Mesenchymal stem cell (in vitro differentiated cells and primary cell): ENCODE results near the gene SEC22A. TPM values are rescaled to one million over a fixed set of nuclear protein-coding genes. Genes with fewer than 3 reads are reported as not detected.

Experiments
- DNase-seq: peaks from one replicate; pipeline ENCODE4 v3.0.0-alpha.2; 2013
- H2AFZ ChIP-seq: one replicate; pipeline ENCODE4 v1.6.1; 2013; ENCODE audit warnings: low read depth, mild to moderate bottlenecking, control low read depth, inconsistent platforms, low read length, moderate library complexity
- H2AK5ac ChIP-seq: 2 replicates; pipeline ENCODE4 v1.6.1; 2013; ENCODE audit warnings: low read length, moderate library complexity, mild to moderate bottlenecking, inconsistent platforms; ENCODE audit not compliant: severe bottlenecking
- H2BK120ac ChIP-seq: one replicate; pipeline ENCODE4 v1.6.1; 2013; ENCODE audit warnings: low read depth, mild to moderate bottlenecking, inconsistent platforms, low read length, moderate library complexity
- H2BK12ac ChIP-seq, 2 experiments: one replicate each; pipeline ENCODE4 v1.6.1; 2013; ENCODE audit warnings: inconsistent platforms in 2 of 2, low read length in 2 of 2, mild to moderate bottlenecking in 2 of 2, moderate library complexity in 2 of 2, control low read depth in 1 of 2
- H2BK15ac ChIP-seq: one replicate; pipeline ENCODE4 v1.6.1; 2013; ENCODE audit warnings: mild to moderate bottlenecking, low read depth, inconsistent platforms; ENCODE audit not compliant: poor library complexity, severe bottlenecking
- H2BK5ac ChIP-seq: 2 replicates; pipeline ENCODE4 v1.6.1; 2013; ENCODE audit warnings: low read depth, mild to moderate bottlenecking, low read length, control low read depth, inconsistent platforms; ENCODE audit not compliant: poor library complexity, severe bottlenecking
- H3K14ac ChIP-seq, 2 experiments: one replicate each; pipeline ENCODE4 v1.6.1; 2013; ENCODE audit warnings: inconsistent platforms in 2 of 2, low read length in 2 of 2, control low read depth in 1 of 2, mild to moderate bottlenecking in 1 of 2, moderate library complexity in 1 of 2
- H3K18ac ChIP-seq, 2 experiments: one replicate each; pipeline ENCODE4 v1.6.1; 2013; ENCODE audit warnings: inconsistent platforms in 2 of 2, low read length in 2 of 2, control low read depth in 1 of 2, low read depth in 1 of 2, mild to moderate bottlenecking in 1 of 2
- H3K23ac ChIP-seq, 2 experiments: one replicate each; pipeline ENCODE4 v1.6.1; 2013; ENCODE audit warnings: inconsistent platforms in 2 of 2, low read length in 2 of 2, mild to moderate bottlenecking in 2 of 2, moderate library complexity in 2 of 2, control low read depth in 1 of 2
- H3K27ac ChIP-seq: 2 replicates; pipeline ENCODE4 v1.5.1; 2013; ENCODE audit warnings: mild to moderate bottlenecking, moderate library complexity, low read length, control low read depth, inconsistent platforms; ENCODE audit not compliant: poor library complexity, severe bottlenecking
- H3K27me3 ChIP-seq, 2 experiments: 2 replicates each; pipeline versions ENCODE4 v1.6.1 to v1.7.0; 2013; ENCODE audit warnings: low read length in 2 of 2, mild to moderate bottlenecking in 2 of 2, moderate library complexity in 2 of 2, control low read depth in 1 of 2, inconsistent platforms in 1 of 2; ENCODE audit not compliant: control insufficient read depth in 1 of 2, insufficient read depth in 1 of 2
- H3K36me3 ChIP-seq, 2 experiments: 2 replicates each; pipeline versions ENCODE4 v1.6.1 to v1.7.0; 2013; ENCODE audit warnings: low read length in 2 of 2, control low read depth in 1 of 2, inconsistent platforms in 1 of 2, low read depth in 1 of 2, mild to moderate bottlenecking in 1 of 2; ENCODE audit not compliant: insufficient read depth in 2 of 2, control insufficient read depth in 1 of 2
- H3K4ac ChIP-seq, 2 experiments: one replicate each; pipeline ENCODE4 v1.6.1; 2013; ENCODE audit warnings: inconsistent platforms in 2 of 2, low read length in 2 of 2, mild to moderate bottlenecking in 2 of 2, moderate library complexity in 2 of 2, control low read depth in 1 of 2, low read depth in 1 of 2
- H3K4me1 ChIP-seq: 2 replicates; pipeline ENCODE4 v1.6.1; 2013; ENCODE audit warnings: low read depth, low read length, control low read depth; ENCODE audit not compliant: control insufficient read depth, insufficient read depth
- H3K4me2 ChIP-seq: 2 replicates; pipeline ENCODE4 v1.6.1; 2013; ENCODE audit warnings: low read length, mild to moderate bottlenecking, inconsistent platforms; ENCODE audit not compliant: poor library complexity, severe bottlenecking
- H3K4me3 ChIP-seq, 2 experiments: 2 replicates each; pipeline versions ENCODE4 v1.5.1 to v1.7.0; 2013; ENCODE audit warnings: low read length in 2 of 2, mild to moderate bottlenecking in 2 of 2, control low read depth in 1 of 2, low read depth in 1 of 2; ENCODE audit not compliant: insufficient read depth in 1 of 2
- H3K79me1 ChIP-seq: replicated peaks from 2 replicates; pipeline ENCODE4 v1.6.1; 2013; ENCODE audit warnings: mild to moderate bottlenecking, control low read depth, low read length, inconsistent platforms; ENCODE audit not compliant: poor library complexity, severe bottlenecking
- H3K9ac ChIP-seq: 2 replicates; pipeline ENCODE4 v1.7.0; 2013; ENCODE audit warnings: mild to moderate bottlenecking, low read length, moderate library complexity
- H3K9me3 ChIP-seq: 2 replicates; pipeline ENCODE4 v1.7.0; 2013; ENCODE audit warnings: mild to moderate bottlenecking, low read length; ENCODE audit not compliant: control insufficient read depth
- H4K8ac ChIP-seq: one replicate; pipeline ENCODE4 v1.6.1; 2013; ENCODE audit warnings: inconsistent platforms, mild to moderate bottlenecking, low read length, moderate library complexity
- H4K91ac ChIP-seq: one replicate; pipeline ENCODE4 v1.6.1; 2013; ENCODE audit warnings: mild to moderate bottlenecking, low read length, inconsistent platforms
- WGBS: methylation state at CpG from one replicate; pipeline ENCODE4 v1.1.7; 2013; ENCODE audit warnings: mixed read lengths; 5-methylcytosine and 5-hydroxymethylcytosine counted together
- polyA plus RNA-seq, 2 experiments: library from polyadenylated mRNA; stranded (reverse); fragments of 200-250 nt; gene quantifications; one replicate each; pipeline ENCODE4 v1.2.3, GENCODE V29; 2013

The SEC22A gene
- 14.9 TPM for polyA plus RNA-seq (2013, experiment 1 of 2)
- 13.9 TPM for polyA plus RNA-seq (2013, experiment 2 of 2)

- peak; percentile 92 for DNase-seq
Measured at GRCh38 chr3:123201557-123202427, at the start of gene SEC22A. Gene SEC22A, plus strand, starts transcription at chr3:123201943. Its CDS starts 7,275 bp downstream, at chr3:123209218.

DNA sequence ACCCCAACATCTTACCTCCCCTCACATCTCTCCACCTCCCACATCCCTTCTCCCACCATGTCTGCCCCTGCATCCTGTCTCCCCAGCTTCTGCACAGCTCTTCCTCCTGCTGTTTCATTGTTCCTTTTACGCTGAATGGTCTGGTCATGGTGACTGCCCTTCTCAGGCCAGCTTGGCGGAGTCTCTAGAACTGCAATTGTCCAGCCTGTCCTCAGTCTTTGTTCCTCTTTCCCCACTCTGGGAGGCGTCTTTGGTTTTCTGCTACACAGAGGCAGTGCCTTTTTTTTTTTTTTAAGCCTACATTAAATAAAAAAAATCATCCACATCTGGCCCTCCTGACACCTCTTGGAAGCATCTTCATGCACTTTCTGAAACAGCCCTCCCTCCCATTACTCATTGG lies 49.1 kb upstream of the SEC22A start:
- H2AK5ac ChIP-seq = no peak overlapping the region
- H3K36me3 ChIP-seq = peaks cover 76 to 96% of the 10 kb centered on the region in 2 experiments
- H3K4me1 ChIP-seq = peaks cover 2% of the 10 kb centered on the region
- no peak overlapping the region for H4K91ac ChIP-seq
- DNase-seq = no peak
- no peak overlapping the region for H3K4ac ChIP-seq
- no peak overlapping the region for H3K23ac ChIP-seq
- no peak overlapping the region for H4K8ac ChIP-seq
- no peak overlapping the region for H2BK12ac ChIP-seq
- whole genome bisulfite sequencing = 97% methylated on average over 3 of the region's 3 CpGs
- H2BK5ac ChIP-seq = no peak overlapping the region
- no peak overlapping the region for H2BK15ac ChIP-seq
- no peak overlapping the region for H2AFZ ChIP-seq
- H2BK120ac ChIP-seq = no peak overlapping the region
- no peak overlapping the region for H3K27ac ChIP-seq
- H3K9me3 ChIP-seq = no peaks in the 10 kb centered on the region
- no peak overlapping the region for H3K4me2 ChIP-seq
- no peak overlapping the region for H3K4me3 ChIP-seq
- H3K79me1 ChIP-seq = peaks cover 4% of the 10 kb centered on the region
- H3K18ac ChIP-seq = no peak overlapping the region
- no peaks in the 10 kb centered on the region for H3K27me3 ChIP-seq
- no peak overlapping the region for H3K14ac ChIP-seq
- no peak overlapping the region for H3K9ac ChIP-seq

More at GRCh38 chr3:123201557-123202427, at the start of gene SEC22A:
- Histone ChIP-seq H2BK5ac (no peak within 1 kb of the TSS), H3K4me3 (peak within 1 kb of the TSS; percentile 91 to 93), H2AFZ (peak within 1 kb of the TSS; percentile 96), H3K9me3 (peaks cover 6% of the 10 kb centered on the region), H3K4ac (peak within 1 kb of the TSS; percentile 47 to 95), H3K14ac (peak within 1 kb of the TSS; percentile 21 to 50), H2BK120ac (peak within 1 kb of the TSS; percentile 88), H3K23ac (peak within 1 kb of the TSS in 1 of 2 experiments; percentile 99), H2BK12ac (peak within 1 kb of the TSS in 1 of 2 experiments; percentile 1), H3K18ac (peak within 1 kb of the TSS; percentile 77 to 92), H2AK5ac (no peak within 1 kb of the TSS), H3K79me1 (peaks cover 18% of the 10 kb centered on the region), H3K36me3 (no peaks in the 10 kb centered on the region), H4K8ac (peak within 1 kb of the TSS; percentile 94), H3K4me2 (peak within 1 kb of the TSS; percentile 92), H3K9ac (peak within 1 kb of the TSS; percentile 94), H3K4me1 (peaks cover 4% of the 10 kb centered on the region), H3K27me3 (no peaks in the 10 kb centered on the region), H3K27ac (no peak within 1 kb of the TSS), H4K91ac (peak within 1 kb of the TSS; percentile 91), H2BK15ac (no peak within 1 kb of the TSS)
- under 1% methylated on average over 59 of the region's 60 CpGs for WGBS

DNA sequence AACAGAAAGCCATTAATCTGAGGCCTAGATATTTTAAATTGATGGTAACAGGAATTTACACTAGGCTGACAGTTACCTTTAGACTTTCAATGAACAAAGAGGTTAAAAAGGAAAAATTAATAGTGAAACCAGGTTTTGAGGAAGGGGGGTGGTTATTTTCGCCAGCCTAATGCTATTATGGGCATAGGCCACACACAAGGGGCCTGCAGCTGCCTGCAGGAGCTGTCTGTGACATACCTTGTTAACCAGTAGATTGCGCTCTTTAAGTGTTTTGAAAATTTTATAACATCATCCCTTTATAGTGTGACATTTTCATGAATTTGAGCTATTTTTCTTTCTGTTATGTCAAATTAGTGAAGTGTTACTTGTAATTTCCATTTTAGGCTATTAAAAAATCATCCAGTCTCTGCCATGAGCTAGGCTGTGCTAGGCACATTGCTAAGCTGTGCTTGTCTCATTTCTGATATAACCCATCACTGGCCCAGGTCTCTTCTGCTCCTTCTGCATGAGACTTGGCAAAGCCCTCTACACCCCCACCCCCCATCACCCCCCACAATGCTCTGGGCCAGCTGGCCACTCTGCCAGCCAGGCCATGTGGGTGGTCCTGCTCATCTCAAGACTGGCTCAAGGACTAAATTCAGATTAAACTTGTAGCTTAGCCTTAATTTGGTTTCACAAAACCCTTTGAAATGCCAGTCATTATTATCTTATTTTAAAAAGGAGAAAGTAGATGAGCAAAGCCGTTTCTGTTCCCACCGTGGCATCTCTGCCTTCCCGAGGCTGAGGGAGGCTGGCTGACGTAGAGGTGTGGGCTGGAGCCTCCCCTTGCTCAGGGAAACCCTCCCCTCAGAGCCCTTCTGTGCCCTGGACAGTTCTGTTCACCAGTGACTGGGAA lies 48.4 kb upstream of the SEC22A start:
- no peak overlapping the region for H4K91ac ChIP-seq
- no peak overlapping the region for H3K4ac ChIP-seq
- H3K9me3 ChIP-seq = no peaks in the 10 kb centered on the region
- H3K27ac ChIP-seq = no peak overlapping the region
- H3K79me1 ChIP-seq = peaks cover 4% of the 10 kb centered on the region
- no peaks in the 10 kb centered on the region for H3K27me3 ChIP-seq
- H2BK120ac ChIP-seq = no peak overlapping the region
- no peak overlapping the region for H2BK12ac ChIP-seq
- no peak for DNase-seq
- H4K8ac ChIP-seq = no peak overlapping the region
- H3K4me1 ChIP-seq = peaks cover 2% of the 10 kb centered on the region
- H3K4me3 ChIP-seq = no peak overlapping the region
- no peak overlapping the region for H3K23ac ChIP-seq
- H3K36me3 ChIP-seq = peaks cover 76 to 96% of the 10 kb centered on the region in 2 experiments
- no peak overlapping the region for H2AK5ac ChIP-seq
- no peak overlapping the region for H3K9ac ChIP-seq
- no peak overlapping the region for H3K14ac ChIP-seq
- H3K18ac ChIP-seq = no peak overlapping the region
- WGBS = 91% methylated on average over 5 of the region's 6 CpGs
- no peak overlapping the region for H2BK15ac ChIP-seq
- no peak overlapping the region for H2BK5ac ChIP-seq
- H2AFZ ChIP-seq = no peak overlapping the region
- no peak overlapping the region for H3K4me2 ChIP-seq
